GM12878 (cell line): Measurements from ENCODE around the gene TMEM176B. TPM values are rescaled to one million over a fixed set of nuclear protein-coding genes. Genes with fewer than 3 reads are reported as not detected.

Source experiments
- ATAC-seq: fragments of 200-7000 bp; cut with Tn5 transposase; 3 replicates; pipeline ENCODE4 v1.9.1; 2020; ENCODE audit warnings: mild to moderate bottlenecking, moderate library complexity
- BruUV-seq: library from RNA; stranded (reverse); fragments of 400-500 nt; replicated peaks from 2 replicates; lab custom pipeline; 2021; lab: Mats Ljungman, UMichigan
- CTCF ChIA-PET: fragments of 300-600 bp; sonication (Branson Sonifier 250); formaldehyde crosslinking; extraction: SDS; loops from one replicate; lab custom pipeline; 2021; ENCODE audit warnings: inconsistent platforms; lab: Yijun Ruan, JAX
- POLR2A ChIA-PET: fragments of 350-600 bp; formaldehyde crosslinking; extraction: SDS; loops from one replicate; lab custom pipeline; 2021; ENCODE audit warnings: inconsistent platforms; lab: Charles Lee
- RAD21 ChIA-PET: fragments of 300-600 bp; sonication (Branson Sonifier 250); formaldehyde crosslinking; loops from one replicate; lab custom pipeline; 2023; ENCODE audit warnings: antibody characterized with exemption; ENCODE audit not compliant: unreplicated experiment; lab: Charles Lee
- SMC1A ChIA-PET: fragments of 300-600 bp; sonication (Branson Sonifier 250); formaldehyde crosslinking; loops from one replicate; lab custom pipeline; 2023; ENCODE audit not compliant: unreplicated experiment, uncharacterized antibody; lab: Charles Lee
- DNase-seq: peaks from one replicate; pipeline ENCODE4 v3.0.0-alpha.2; 2011; ENCODE audit warnings: low read depth, low spot score
- FAIRE-seq: peaks from 3 replicates; lab custom pipeline; 2011; peaks lifted over from hg19 to GRCh38; lab: Jason Lieb, UNC
- H2AFZ ChIP-seq: 2 replicates; pipeline ENCODE4 v1.6.0; 2011; ENCODE audit warnings: low read depth, low read length, control low read depth; ENCODE audit not compliant: control insufficient read depth
- H3K27ac ChIP-seq: 2 replicates; pipeline ENCODE4 v1.5.1; 2011; ENCODE audit warnings: control low read depth; ENCODE audit not compliant: control insufficient read depth, insufficient read depth
- H3K27me3 ChIP-seq, 2 experiments: replicated peaks in 1 of 2; 2 replicates each; pipeline versions ENCODE4 v1.6.0 to v1.6.1; 2011; ENCODE audit warnings: low read length in 1 of 2; ENCODE audit not compliant: control insufficient read depth in 2 of 2, insufficient read depth in 2 of 2
- H3K36me3 ChIP-seq, 2 experiments: 2 replicates each; pipeline ENCODE4 v1.5.1; 2011; ENCODE audit warnings: low read length in 1 of 2; ENCODE audit not compliant: control insufficient read depth in 2 of 2, insufficient read depth in 2 of 2
- H3K4me1 ChIP-seq: 2 replicates; pipeline ENCODE4 v1.6.1; 2011; ENCODE audit warnings: mild to moderate bottlenecking, low read length, moderate library complexity, mixed read lengths; ENCODE audit not compliant: control insufficient read depth, insufficient read depth
- H3K4me2 ChIP-seq: 2 replicates; pipeline ENCODE4 v1.6.0; 2011; ENCODE audit warnings: control low read depth; ENCODE audit not compliant: control insufficient read depth, insufficient read depth
- H3K4me3 ChIP-seq: fragments of 200-600 bp; sonication (generic); 2 replicates; pipeline ENCODE4 v1.5.1; 2016
- H3K79me2 ChIP-seq: 2 replicates; pipeline ENCODE4 v1.6.0; 2011; ENCODE audit warnings: low read length; ENCODE audit not compliant: control insufficient read depth, insufficient read depth
- H3K9ac ChIP-seq: 2 replicates; pipeline ENCODE4 v1.8.0; 2011; ENCODE audit warnings: low read length, control low read depth, mixed read lengths; ENCODE audit not compliant: control insufficient read depth, insufficient read depth
- H3K9me3 ChIP-seq: replicated peaks from 3 replicates; pipeline ENCODE4 v1.5.1; 2011; ENCODE audit warnings: mild to moderate bottlenecking, low read length; ENCODE audit not compliant: control insufficient read depth, insufficient read depth
- H4K20me1 ChIP-seq: 2 replicates; pipeline ENCODE4 v1.6.0; 2011; ENCODE audit not compliant: control insufficient read depth, insufficient read depth
- ASH2L ChIP-seq: fragments of 300-600, 200-600 bp; sonication (generic); IDR thresholded peaks from 2 replicates; pipeline ENCODE4 v1.6.1; 2017; ENCODE audit warnings: low read depth, mild to moderate bottlenecking, borderline replicate concordance
- CHD2 ChIP-seq: IDR thresholded peaks from 2 replicates; pipeline ENCODE4 v1.6.1; 2011; ENCODE audit warnings: low read depth, low read length, improper control_type of control experiment, borderline replicate concordance
- CHD4 ChIP-seq: fragments of 200-600 bp; sonication (generic); IDR thresholded peaks from 2 replicates; pipeline ENCODE4 v1.6.1; 2016; ENCODE audit warnings: mild to moderate bottlenecking
- CREB1 ChIP-seq: IDR thresholded peaks from 2 replicates; pipeline ENCODE4 v1.6.1; 2012; ENCODE audit warnings: low read depth, mild to moderate bottlenecking, inconsistent platforms
- FOXK2 ChIP-seq: fragments of 450-650 bp; IDR thresholded peaks from 2 replicates; pipeline ENCODE4 v1.6.1; 2017; ENCODE audit warnings: mild to moderate bottlenecking, moderate library complexity
- IKZF1 ChIP-seq: fragments of 450-650 bp; conservative IDR thresholded peaks from 2 replicates; pipeline ENCODE4 v1.6.1; 2017; ENCODE audit warnings: antibody characterized with exemption, mild to moderate bottlenecking
- JUND ChIP-seq: IDR thresholded peaks from 2 replicates; pipeline ENCODE4 v1.6.1; 2012; ENCODE audit warnings: low read depth, mild to moderate bottlenecking, low read length, improper control_type of control experiment, moderate library complexity
- MEF2B ChIP-seq: fragments of 450-650 bp; IDR thresholded peaks from 2 replicates; pipeline ENCODE4 v1.6.1; 2018; ENCODE audit warnings: mild to moderate bottlenecking, moderate library complexity; ENCODE audit not compliant: partially characterized antibody, poor library complexity, severe bottlenecking
- NR2C2 ChIP-seq: IDR thresholded peaks from 2 replicates; pipeline ENCODE4 v1.6.1; 2011; ENCODE audit warnings: borderline replicate concordance, low read depth; ENCODE audit not compliant: control insufficient read depth, insufficient read length
- TCF3 ChIP-seq: IDR thresholded peaks from 2 replicates; pipeline ENCODE4 v1.6.1; 2012; ENCODE audit warnings: low read depth, mild to moderate bottlenecking, low read length, borderline replicate concordance; ENCODE audit not compliant: insufficient read depth
- TCF7 ChIP-seq: IDR thresholded peaks from 2 replicates; pipeline ENCODE4 v1.6.1; 2014; ENCODE audit warnings: antibody characterized with exemption, borderline replicate concordance
- ZSCAN29 ChIP-seq: fragments of 450-650 bp; IDR thresholded peaks from 2 replicates; pipeline ENCODE4 v1.6.1; 2017; ENCODE audit warnings: mild to moderate bottlenecking, moderate library complexity
- WGBS: methylation state at CpG from one replicate; pipeline ENCODE4 v1.1.6; 2016; ENCODE audit warnings: low lambda C conversion rate; ENCODE audit not compliant: insufficient replicate concordance, insufficient coverage; ENCODE audit errors: missing lambda C conversion rate; 5-methylcytosine and 5-hydroxymethylcytosine counted together
- in situ Hi-C: fragments of 300-500 bp; cut with MboI; formaldehyde crosslinking; loops from 9 replicates; pipeline ENCODE4 v1.14.3; 2018; ENCODE audit warnings: mixed read lengths
- intact Hi-C: fragments of 100-400 bp; cut with micrococcal nuclease; formaldehyde crosslinking; loops from one replicate; pipeline ENCODE4 v1.14.2; 2022; ENCODE audit not compliant: unreplicated experiment
- polyA plus RNA-seq, 11 experiments: library from polyadenylated mRNA; depleted of rRNA in 4 of 11; unstranded in 6 of 11; stranded (reverse) in 5 of 11; fragments of >200 nt; fragmentation: Nextera tagmentation in 4 of 11; fragmentation: Illumina TruSeq in 1 of 11; extraction: Ambion mirVana in 4 of 11; extraction: Trizol in 1 of 11; gene quantifications; 1 replicate in 1 of 11; 2 replicates in 10 of 11; pipeline versions ENCODE4 v1.2.1 to v1.2.3, GENCODE V29; 2011 to 2016; ENCODE audit warnings: inconsistent platforms in 2 of 11, missing spikeins in 2 of 11, low read depth in 1 of 11
- total RNA-seq, 4 experiments: library from RNA; depleted of rRNA in 3 of 4; stranded (reverse); fragments of >200 nt in 3 of 4; fragmentation: Illumina TruSeq in 1 of 4; extraction: Trizol in 1 of 4; gene quantifications; 2 replicates each; pipeline versions ENCODE4 v1.2.1 to v1.2.3, GENCODE V29; 2013 to 2021
- TF ChIP-seq, protein P1 (sequence below): IDR thresholded peaks from 2 replicates; pipeline ENCODE4 v1.6.1; 2011; ENCODE audit warnings: borderline replicate concordance, low read depth, mild to moderate bottlenecking, moderate library complexity, mixed read lengths, low read length; ENCODE audit not compliant: insufficient read depth; ENCODE audit errors: extremely low read length
- TF ChIP-seq, protein P2 (sequence below): fragments of 450-650 bp; IDR thresholded peaks from 2 replicates; pipeline ENCODE4 v1.6.1; 2017; ENCODE audit warnings: mild to moderate bottlenecking, moderate library complexity
- TF ChIP-seq, protein P3 (sequence below): IDR thresholded peaks from 2 replicates; pipeline ENCODE4 v1.6.1; 2012; ENCODE audit warnings: low read depth, low read length, improper control_type of control experiment

Gene TMEM176B
- total and polyA plus RNA-seq, 10 of the 15 experiments (the other 5 are each of a cell fraction or from before 2014, with no cell fraction given), result 0.05 to 0.40 (median 0.20) TPM; not detected in 4

- Histone ChIP-seq H3K9me3 (no peaks in the 10 kb centered on the region), H3K4me3 (no peak overlapping the region), H3K27ac (no peak overlapping the region), H3K4me2 (no peak overlapping the region), H3K27me3 (no peaks in the 10 kb centered on the region), H3K79me2 (no peaks in the 10 kb centered on the region), H3K9ac (no peak overlapping the region), H3K36me3 (no peaks in the 10 kb centered on the region), H4K20me1 (no peaks in the 10 kb centered on the region), H2AFZ (no peak overlapping the region), H3K4me1 (peaks cover 12% of the 10 kb centered on the region)
- intact Hi-C loops (no loop called here), in situ Hi-C loops (no loop called here)
- RAD21 ChIA-PET, result interaction anchor here (0.5 to 1.2 kb wide), 4 partner anchors 38 to 1246 kb away, joined by 3 to 4 read pairs (median 3); no protein-coding TSS in a partner anchor
- CTCF ChIA-PET, result interaction anchor here (0.6 to 7.1 kb wide), 7 partner anchors 25 to 204 kb away, joined by 3 to 70 read pairs (median 3); no protein-coding TSS in a partner anchor
- FAIRE-seq, result no peak
- WGBS, result 2% methylated on average over 3 of the region's 3 CpGs
- no TSS peak for BruUV-seq
- DNase-seq, result no peak
- POLR2A ChIA-PET, result interaction anchor here (0.5 kb wide), 1 partner anchor 243 kb away, joined by 4 read pairs; the partner anchor contains the start of gene ATG9B
- peak; percentile 22; the same call in 2 of the 3 replicates for ATAC-seq
- SMC1A ChIA-PET, result interaction anchor here (2.0 to 6.3 kb wide), 4 partner anchors 10 to 117 kb away, joined by 5 to 52 read pairs (median 16); no protein-coding TSS in a partner anchor
- TF ChIP-seq NR2C2, result no peak
- TF ChIP-seq, protein P1, sequence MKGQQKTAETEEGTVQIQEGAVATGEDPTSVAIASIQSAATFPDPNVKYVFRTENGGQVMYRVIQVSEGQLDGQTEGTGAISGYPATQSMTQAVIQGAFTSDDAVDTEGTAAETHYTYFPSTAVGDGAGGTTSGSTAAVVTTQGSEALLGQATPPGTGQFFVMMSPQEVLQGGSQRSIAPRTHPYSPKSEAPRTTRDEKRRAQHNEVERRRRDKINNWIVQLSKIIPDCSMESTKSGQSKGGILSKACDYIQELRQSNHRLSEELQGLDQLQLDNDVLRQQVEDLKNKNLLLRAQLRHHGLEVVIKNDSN, result no peak
- no peak for TF ChIP-seq ASH2L
- TF ChIP-seq CREB1, result no peak
- no peak for TF ChIP-seq JUND
- TF ChIP-seq, protein P2, sequence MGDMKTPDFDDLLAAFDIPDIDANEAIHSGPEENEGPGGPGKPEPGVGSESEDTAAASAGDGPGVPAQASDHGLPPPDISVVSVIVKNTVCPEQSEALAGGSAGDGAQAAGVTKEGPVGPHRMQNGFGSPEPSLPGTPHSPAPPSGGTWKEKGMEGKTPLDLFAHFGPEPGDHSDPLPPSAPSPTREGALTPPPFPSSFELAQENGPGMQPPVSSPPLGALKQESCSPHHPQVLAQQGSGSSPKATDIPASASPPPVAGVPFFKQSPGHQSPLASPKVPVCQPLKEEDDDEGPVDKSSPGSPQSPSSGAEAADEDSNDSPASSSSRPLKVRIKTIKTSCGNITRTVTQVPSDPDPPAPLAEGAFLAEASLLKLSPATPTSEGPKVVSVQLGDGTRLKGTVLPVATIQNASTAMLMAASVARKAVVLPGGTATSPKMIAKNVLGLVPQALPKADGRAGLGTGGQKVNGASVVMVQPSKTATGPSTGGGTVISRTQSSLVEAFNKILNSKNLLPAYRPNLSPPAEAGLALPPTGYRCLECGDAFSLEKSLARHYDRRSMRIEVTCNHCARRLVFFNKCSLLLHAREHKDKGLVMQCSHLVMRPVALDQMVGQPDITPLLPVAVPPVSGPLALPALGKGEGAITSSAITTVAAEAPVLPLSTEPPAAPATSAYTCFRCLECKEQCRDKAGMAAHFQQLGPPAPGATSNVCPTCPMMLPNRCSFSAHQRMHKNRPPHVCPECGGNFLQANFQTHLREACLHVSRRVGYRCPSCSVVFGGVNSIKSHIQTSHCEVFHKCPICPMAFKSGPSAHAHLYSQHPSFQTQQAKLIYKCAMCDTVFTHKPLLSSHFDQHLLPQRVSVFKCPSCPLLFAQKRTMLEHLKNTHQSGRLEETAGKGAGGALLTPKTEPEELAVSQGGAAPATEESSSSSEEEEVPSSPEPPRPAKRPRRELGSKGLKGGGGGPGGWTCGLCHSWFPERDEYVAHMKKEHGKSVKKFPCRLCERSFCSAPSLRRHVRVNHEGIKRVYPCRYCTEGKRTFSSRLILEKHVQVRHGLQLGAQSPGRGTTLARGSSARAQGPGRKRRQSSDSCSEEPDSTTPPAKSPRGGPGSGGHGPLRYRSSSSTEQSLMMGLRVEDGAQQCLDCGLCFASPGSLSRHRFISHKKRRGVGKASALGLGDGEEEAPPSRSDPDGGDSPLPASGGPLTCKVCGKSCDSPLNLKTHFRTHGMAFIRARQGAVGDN, result 0 out of 2 replicates have a peak, but pooled peaks have one; percentile 38
- no peak for TF ChIP-seq TCF7
- TF ChIP-seq CHD4, result no peak
- no peak for TF ChIP-seq TCF3
- no peak for TF ChIP-seq CHD2
- 0 out of 2 replicates have a peak, but pooled peaks have one; percentile 16 for TF ChIP-seq IKZF1
- TF ChIP-seq FOXK2, result no peak
- TF ChIP-seq, protein P3, sequence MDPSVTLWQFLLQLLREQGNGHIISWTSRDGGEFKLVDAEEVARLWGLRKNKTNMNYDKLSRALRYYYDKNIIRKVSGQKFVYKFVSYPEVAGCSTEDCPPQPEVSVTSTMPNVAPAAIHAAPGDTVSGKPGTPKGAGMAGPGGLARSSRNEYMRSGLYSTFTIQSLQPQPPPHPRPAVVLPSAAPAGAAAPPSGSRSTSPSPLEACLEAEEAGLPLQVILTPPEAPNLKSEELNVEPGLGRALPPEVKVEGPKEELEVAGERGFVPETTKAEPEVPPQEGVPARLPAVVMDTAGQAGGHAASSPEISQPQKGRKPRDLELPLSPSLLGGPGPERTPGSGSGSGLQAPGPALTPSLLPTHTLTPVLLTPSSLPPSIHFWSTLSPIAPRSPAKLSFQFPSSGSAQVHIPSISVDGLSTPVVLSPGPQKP, result no peak
- peak; percentile 71 for TF ChIP-seq MEF2B
- no peak for TF ChIP-seq ZSCAN29
Observed at GRCh38 chr7:150781103-150781502, 19.1 kb downstream of the TMEM176B start.
